Measurements from ENCODE around the gene ITGAD. TPM values are rescaled to one million over a fixed set of nuclear protein-coding genes. Genes with fewer than 3 reads are reported as not detected.

The ITGAD gene
- total RNA-seq, 1 experiment from 2014 or later, result not detected

- TF ChIP-seq ATF6 (CRISPR knock-in tag; IDR thresholded peaks at IDR 0.05) (no peak), ZNF671 (CRISPR knock-in tag; IDR thresholded peaks at IDR 0.05) (no peak), ZNF396 (CRISPR knock-in tag; IDR thresholded peaks at IDR 0.05; ENCODE audit: borderline replicate concordance) (no peak), ZNF532 (CRISPR knock-in tag; IDR thresholded peaks at IDR 0.05; ENCODE audit: borderline replicate concordance) (peak; percentile 82; the same call in 1 of the 2 replicates), NFE2L1 (CRISPR knock-in tag; IDR thresholded peaks at IDR 0.05) (peak; percentile 91), NR1H2 (CRISPR knock-in tag; IDR thresholded peaks at IDR 0.05) (no peak), ZBTB21 (CRISPR knock-in tag; IDR thresholded peaks at IDR 0.05; ENCODE audit: borderline replicate concordance) (no peak), NR2C2 (CRISPR knock-in tag; IDR thresholded peaks at IDR 0.05) (no peak), IRF1 (CRISPR knock-in tag; IDR thresholded peaks at IDR 0.05) (no peak)
Observed at GRCh38 chr16:31455601-31456314, 62.6 kb downstream of the ITGAD start (continued).

- ATAC-seq (no peak), DNase-seq (ENCODE audit: low spot score) (no peak)
- ChIA-PET POLR2A (no interaction called here), CTCF (interaction anchor here (0.6 to 12.2 kb wide), 9 partner anchors 14 to 503 kb away, joined by 3 to 221 read pairs (median 7); partner anchors contain the start of genes SLC5A2, TGFB1I1, ZNF267 and ZNF843)
- H3K9me3 Mint-ChIP-seq, result no peaks in the 10 kb centered on the region
- no peak for TF ChIP-seq USF1 (CRISPR knock-in tag; IDR thresholded peaks at IDR 0.05)
- H3K27me3 Mint-ChIP-seq (ENCODE audit: low read depth), result no peaks in the 10 kb centered on the region
- peaks cover 49% of the 10 kb centered on the region for H3K4me1 Mint-ChIP-seq
- H3K36me3 Mint-ChIP-seq, result no peaks in the 10 kb centered on the region
- H3K4me3 Mint-ChIP-seq, result peak overlapping the region; percentile 85
- no peak overlapping the region for H3K27ac Mint-ChIP-seq
Observed at GRCh38 chr16:31456988-31457360, 63.8 kb downstream of the ITGAD start.

- peak; percentile 52 for DNase-seq (ENCODE audit: low spot score)
- Mint-ChIP-seq H3K4me3 (peak overlapping the region; percentile 85), H3K9me3 (no peaks in the 10 kb centered on the region), H3K4me1 (peaks cover 37% of the 10 kb centered on the region), H3K27ac (peak overlapping the region; percentile 79), H3K27me3 (ENCODE audit: low read depth) (no peaks in the 10 kb centered on the region), H3K36me3 (0 out of 2 replicates have a peak, but pooled peaks cover 4% of the 10 kb centered on the region)
- ChIA-PET CTCF (interaction anchor here (0.7 to 12.2 kb wide), 17 partner anchors 14 to 473 kb away, joined by 3 to 221 read pairs (median 7); partner anchors contain the start of genes HSD3B7, SLC5A2, TGFB1I1 and ZNF267), POLR2A (interaction anchor here (0.7 to 3.4 kb wide), 5 partner anchors 16 to 475 kb away, joined by 3 to 13 read pairs (median 6); partner anchors contain the start of genes ZNF267 and ZNF843)
- peak; percentile 4 for ATAC-seq
- no peak for TF ChIP-seq OVOL2 (CRISPR knock-in tag; IDR thresholded peaks at IDR 0.05; ENCODE audit: borderline replicate concordance)
- no peak for TF ChIP-seq FOXP4 (CRISPR knock-in tag; IDR thresholded peaks at IDR 0.05)
- TF ChIP-seq GRHL2 (CRISPR knock-in tag; IDR thresholded peaks at IDR 0.05; ENCODE audit: insufficient replicate concordance, severe bottlenecking), result no peak
- no peak for TF ChIP-seq ZMAT4 (CRISPR knock-in tag; IDR thresholded peaks at IDR 0.05)
- TF ChIP-seq GABPB1 (CRISPR knock-in tag; IDR thresholded peaks at IDR 0.05), result peak; percentile 40; the same call in 1 of the 2 replicates
- peak; percentile 13; the same call in 1 of the 2 replicates for TF ChIP-seq JUN (CRISPR knock-in tag; IDR thresholded peaks at IDR 0.05)
- no peak for TF ChIP-seq ESRRA (CRISPR knock-in tag; IDR thresholded peaks at IDR 0.05; ENCODE audit: borderline replicate concordance)
- no peak for TF ChIP-seq USF1 (CRISPR knock-in tag; IDR thresholded peaks at IDR 0.05)
- TF ChIP-seq MAX (CRISPR knock-in tag; IDR thresholded peaks at IDR 0.05), result 0 out of 2 replicates have a peak, but pooled peaks have one; percentile 29
- no peak for TF ChIP-seq SMAD4 (CRISPR knock-in tag; IDR thresholded peaks at IDR 0.05)
Observed at GRCh38 chr16:31458073-31458843, 65.1 kb downstream of the ITGAD start.
